AG09309 (cell line): ENCODE measurements around the gene FAM25A.
"Not testable (repeated sequence)": the region's sequence is repeated elsewhere in the genome, so short reads cannot be mapped to it uniquely, and the experiment has no call there.

Experiments
- DNase-seq: peaks from one replicate; pipeline ENCODE4 v3.0.0-alpha.2; 2010; ENCODE audit warnings: low read depth
- H3K4me3 ChIP-seq: 2 replicates; pipeline ENCODE4 v1.5.1; 2011; ENCODE audit warnings: mild to moderate bottlenecking, low read depth, low read length, moderate library complexity; ENCODE audit not compliant: control insufficient read depth
- CTCF ChIP-seq: IDR thresholded peaks from 2 replicates; pipeline ENCODE4 v1.5.1; 2011; ENCODE audit warnings: mild to moderate bottlenecking, low read depth, low read length, inconsistent platforms; ENCODE audit not compliant: insufficient read depth, control insufficient read depth; ENCODE audit errors: missing control alignments

FAM25A gene

GRCh38 chr10:86979296-86979818 is 40.7 kb upstream of the FAM25A start:
- DNase-seq, result no peak
- H3K4me3 ChIP-seq, result no peak overlapping the region
- TF ChIP-seq CTCF, result no peak

GRCh38 chr10:86979977-86980448 is 40.1 kb upstream of the FAM25A start:
- DNase-seq, result no peak
- no peak overlapping the region for H3K4me3 ChIP-seq
- no peak for TF ChIP-seq CTCF

- not testable (repeated sequence) for DNase-seq
These were observed 39.1 kb upstream of the FAM25A start for GRCh38 chr10:86981020-86981419.

GRCh38 chr10:86981716-86982115 is 38.4 kb upstream of the FAM25A start:
- H3K4me3 ChIP-seq, result no peak overlapping the region
- DNase-seq, result no peak
- no peak for TF ChIP-seq CTCF

More at GRCh38 chr10:86981020-86981419, 39.1 kb upstream of the FAM25A start:
- not testable (repeated sequence) for H3K4me3 ChIP-seq

GRCh38 chr10:86984498-86984897 is 35.6 kb upstream of the FAM25A start:
- DNase-seq, H3K4me3 ChIP-seq: not testable (repeated sequence)

GRCh38 chr10:86988520-86988919 is 31.6 kb upstream of the FAM25A start:
- no peak for DNase-seq
- TF ChIP-seq CTCF, result no peak
- H3K4me3 ChIP-seq, result no peak overlapping the region

GRCh38 chr10:86991362-86991761 is 28.7 kb upstream of the FAM25A start:
- not testable (repeated sequence) for DNase-seq, H3K4me3 ChIP-seq

GRCh38 chr10:86992456-86992855 is 27.6 kb upstream of the FAM25A start:
- TF ChIP-seq CTCF, result no peak

GRCh38 chr10:86992929-86993328 is 27.2 kb upstream of the FAM25A start:
- H3K4me3 ChIP-seq, result no peak overlapping the region
- TF ChIP-seq CTCF, result no peak
- no peak for DNase-seq

More at GRCh38 chr10:86992456-86992855, 27.6 kb upstream of the FAM25A start:
- no peak for DNase-seq
- H3K4me3 ChIP-seq, result no peak overlapping the region

- DNase-seq, result not testable (repeated sequence)
These were observed 20.2 kb upstream of the FAM25A start for GRCh38 chr10:86999802-87000403.

More at GRCh38 chr10:86999802-87000403, 20.2 kb upstream of the FAM25A start:
- not testable (repeated sequence) for H3K4me3 ChIP-seq
